ENCODE data around the gene ANKRD9.

ANKRD9 gene

DNA sequence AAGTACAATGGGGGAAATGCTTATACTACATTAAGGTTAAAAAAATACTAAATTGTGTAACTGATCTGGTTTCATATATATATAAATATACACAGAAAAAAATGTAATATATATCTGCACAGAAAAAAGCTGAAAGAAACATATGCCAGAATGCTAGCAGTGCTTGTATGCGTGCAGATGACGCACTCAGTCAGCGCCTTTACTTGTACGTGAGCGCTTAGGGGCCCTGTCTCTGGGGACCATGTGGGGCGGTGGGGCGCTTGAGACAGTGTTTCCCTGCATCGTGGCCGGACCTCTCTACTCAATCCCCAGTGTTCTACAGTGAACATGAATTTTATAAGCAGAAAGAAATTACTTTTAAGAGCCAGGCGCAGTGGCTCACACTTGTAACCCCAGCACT, 7.0 kb downstream of the ANKRD9 start:
- DNase-seq (ENCODE audit: insufficient read length, low spot score) (no peak), FAIRE-seq (no peak)
- TF ChIP-seq POLR2A (IDR thresholded peaks at IDR 0.05; ENCODE audit: low read depth, low read length): no peak

DNA sequence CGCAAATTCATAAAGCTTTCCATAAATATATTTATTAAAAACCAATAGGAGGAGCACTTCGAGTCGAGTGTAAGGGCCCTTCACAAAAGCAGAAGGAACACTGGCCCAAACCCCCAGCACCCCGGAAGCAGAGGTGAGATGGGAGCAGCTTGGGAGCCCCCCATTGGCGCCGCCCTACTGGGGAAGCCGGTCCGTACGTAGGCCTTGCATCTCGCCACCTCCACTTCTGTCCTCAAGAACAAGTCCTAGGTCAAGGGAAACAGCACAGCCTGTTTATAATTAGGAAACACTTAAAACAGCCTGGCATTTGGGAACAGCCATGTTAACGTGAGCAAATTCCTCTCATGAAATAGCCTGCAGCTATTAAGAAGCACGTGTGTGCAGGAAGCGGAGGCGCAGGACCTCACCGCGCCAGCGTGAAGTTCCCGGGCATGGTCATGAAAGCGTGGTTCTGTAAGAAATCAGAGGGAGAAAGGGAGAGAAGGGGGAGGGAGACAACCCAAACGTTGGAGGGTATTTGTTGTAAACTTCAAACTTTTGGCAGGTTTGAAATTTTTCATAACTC, 7.7 kb downstream of the ANKRD9 start:
- FAIRE-seq (no peak), DNase-seq (ENCODE audit: insufficient read length, low spot score) (no peak)
- TF ChIP-seq POLR2A (IDR thresholded peaks at IDR 0.05; ENCODE audit: low read depth, low read length): no peak

DNA sequence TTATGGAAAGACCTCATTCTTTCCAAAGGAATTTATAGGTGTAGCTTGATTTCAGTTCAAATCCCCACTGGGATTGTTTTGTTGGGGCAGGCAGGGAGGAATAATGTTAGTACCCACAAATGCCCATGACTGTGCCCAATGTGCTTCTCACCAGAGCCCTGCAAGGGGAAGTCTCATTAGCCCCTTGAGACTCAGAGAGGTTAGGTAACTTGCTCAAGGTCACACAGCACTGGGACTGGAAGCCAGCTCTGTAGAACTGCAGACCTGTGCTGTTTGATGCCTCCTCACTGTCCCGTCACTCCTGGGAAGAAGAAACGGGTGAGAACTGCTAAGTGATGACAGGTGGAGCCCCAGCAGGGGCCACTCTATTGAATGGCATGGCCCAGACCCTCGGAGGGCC, 8.9 kb downstream of the ANKRD9 start:
- FAIRE-seq (no peak), DNase-seq (ENCODE audit: insufficient read length, low spot score) (no peak)
- TF ChIP-seq POLR2A (IDR thresholded peaks at IDR 0.05; ENCODE audit: low read depth, low read length): no peak

DNA sequence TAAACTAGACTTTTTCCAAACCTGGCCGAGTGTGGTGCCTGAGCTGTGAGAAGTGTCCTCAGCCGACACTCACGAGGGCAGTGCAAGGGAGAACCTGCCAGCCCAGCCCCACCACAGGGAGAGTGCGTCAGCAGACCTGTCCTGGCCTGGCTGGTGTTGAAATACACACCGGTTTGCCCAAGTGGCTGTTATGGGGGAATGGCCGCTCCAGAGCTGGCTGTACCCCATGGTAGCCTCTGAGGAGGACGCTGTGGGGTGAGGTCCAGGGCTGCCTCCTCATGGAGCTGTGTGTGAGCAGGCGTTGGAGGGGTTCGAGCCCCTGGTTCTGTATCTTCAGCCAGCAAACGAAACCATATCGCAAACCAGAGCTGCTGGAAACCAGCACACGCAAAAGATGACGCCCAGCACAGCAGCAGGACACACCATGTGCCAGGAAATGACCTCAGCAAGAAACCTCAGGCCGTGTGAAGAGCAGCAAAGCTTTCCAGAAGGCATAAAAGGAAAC, 9.4 kb downstream of the ANKRD9 start:
- FAIRE-seq (no peak), DNase-seq (ENCODE audit: insufficient read length, low spot score) (no peak)
- TF ChIP-seq POLR2A (IDR thresholded peaks at IDR 0.05; ENCODE audit: low read depth, low read length): no peak

DNA sequence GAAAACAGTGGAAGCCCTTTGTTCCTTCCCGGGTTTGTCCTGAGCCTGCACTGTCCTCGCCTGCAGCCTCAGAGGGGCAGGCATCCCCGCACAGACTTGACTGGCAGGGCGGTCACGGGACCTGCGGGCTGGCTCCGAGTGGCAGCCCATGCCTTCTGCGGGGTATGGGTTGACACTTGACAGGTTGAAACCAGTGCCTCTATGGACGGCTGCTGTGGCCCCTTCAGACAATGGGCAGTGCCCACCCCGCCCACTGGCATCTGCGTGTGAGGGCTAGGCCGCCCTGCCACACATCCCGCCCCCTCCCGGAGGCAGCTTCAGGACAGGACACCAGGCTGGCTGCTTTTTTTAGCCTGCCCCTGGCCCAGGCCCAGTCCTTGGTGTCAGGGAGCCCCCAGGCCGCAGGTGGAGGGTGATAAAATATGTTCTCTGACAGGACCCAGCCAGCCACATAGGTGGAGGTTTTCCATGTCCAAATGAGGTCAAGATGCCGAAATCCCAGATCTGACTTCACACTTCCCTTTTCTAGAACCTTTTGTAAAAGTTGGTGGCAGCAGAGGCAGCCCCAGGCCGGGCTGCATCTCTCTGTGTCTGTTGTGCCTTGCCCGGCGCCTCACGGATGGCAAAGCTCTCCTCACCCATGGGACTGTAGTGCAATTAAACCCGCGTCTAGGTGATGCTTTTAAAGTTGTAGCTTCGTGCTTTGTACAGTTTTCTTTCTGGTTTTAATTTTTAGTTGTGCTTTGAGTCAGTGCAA, 10.0 kb downstream of the ANKRD9 start:
- no peak for TF ChIP-seq POLR2A (IDR thresholded peaks at IDR 0.05; ENCODE audit: low read depth, low read length)
- FAIRE-seq (no peak), DNase-seq (ENCODE audit: insufficient read length, low spot score) (no peak)

DNA sequence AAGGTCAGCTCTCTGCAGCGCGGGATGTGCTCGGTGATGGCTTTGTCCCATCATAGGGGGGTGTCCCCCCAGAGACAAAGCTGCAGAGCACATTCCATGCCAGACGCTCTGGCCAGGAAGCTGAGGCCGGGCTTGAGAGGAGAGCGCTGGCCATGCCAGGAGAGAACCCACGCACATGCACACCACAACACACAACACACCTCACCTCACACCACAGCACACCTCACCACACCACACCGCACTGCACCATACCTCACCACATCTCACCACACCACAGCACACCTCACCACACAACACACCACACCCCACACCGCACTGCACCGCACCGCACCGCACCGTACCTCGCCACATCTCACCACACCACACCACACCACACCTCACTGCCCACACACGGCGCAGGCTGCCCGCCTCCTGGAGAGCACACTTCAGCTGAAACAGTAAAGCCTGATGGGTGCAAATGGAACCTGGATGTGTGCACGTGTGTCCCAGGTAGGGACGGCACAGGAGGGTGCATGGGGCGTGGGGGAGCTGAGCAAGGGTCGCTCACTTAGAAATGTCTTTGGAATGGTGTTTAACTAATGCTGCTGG, 10.8 kb downstream of the ANKRD9 start:
- FAIRE-seq: no peak
- TF ChIP-seq POLR2A (IDR thresholded peaks at IDR 0.05; ENCODE audit: low read depth, low read length): no peak
- DNase-seq (ENCODE audit: insufficient read length, low spot score): no peak

DNA sequence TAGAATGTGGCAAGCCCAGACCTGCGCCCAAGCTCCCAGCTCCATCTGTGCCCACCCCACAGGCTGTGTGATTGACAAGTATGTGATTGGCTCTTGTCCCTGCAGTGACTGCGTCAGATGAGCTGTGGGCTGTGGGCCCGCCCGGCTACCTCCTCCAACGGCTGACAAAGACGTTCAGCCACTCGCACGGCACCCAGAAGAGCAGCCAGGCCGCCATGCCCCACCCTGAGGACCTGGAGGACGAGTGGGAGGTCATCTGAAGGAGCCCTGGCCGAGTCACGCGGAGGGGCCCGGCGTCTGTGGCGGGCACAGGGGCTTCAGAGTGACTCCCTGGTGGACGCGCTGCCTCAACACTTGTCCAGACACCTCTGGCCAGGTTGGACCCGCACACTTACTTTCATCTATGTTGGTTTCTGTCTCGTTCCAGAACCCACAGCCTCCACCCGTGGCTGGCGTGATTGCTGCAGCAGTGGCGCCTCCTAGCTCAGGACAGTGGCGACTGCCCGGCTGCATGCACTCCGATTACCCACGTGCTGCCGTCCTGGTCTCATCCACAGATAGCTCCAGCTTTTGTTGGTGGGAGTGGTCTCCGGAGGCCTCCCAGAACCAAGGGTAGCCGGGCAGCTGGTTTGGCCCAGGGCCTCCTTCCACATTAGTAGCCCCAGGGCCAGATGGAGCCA, 11.4 kb downstream of the ANKRD9 start:
- DNase-seq (ENCODE audit: insufficient read length, low spot score) (no peak), FAIRE-seq (no peak)
- no peak for TF ChIP-seq POLR2A (IDR thresholded peaks at IDR 0.05; ENCODE audit: low read depth, low read length)

DNA sequence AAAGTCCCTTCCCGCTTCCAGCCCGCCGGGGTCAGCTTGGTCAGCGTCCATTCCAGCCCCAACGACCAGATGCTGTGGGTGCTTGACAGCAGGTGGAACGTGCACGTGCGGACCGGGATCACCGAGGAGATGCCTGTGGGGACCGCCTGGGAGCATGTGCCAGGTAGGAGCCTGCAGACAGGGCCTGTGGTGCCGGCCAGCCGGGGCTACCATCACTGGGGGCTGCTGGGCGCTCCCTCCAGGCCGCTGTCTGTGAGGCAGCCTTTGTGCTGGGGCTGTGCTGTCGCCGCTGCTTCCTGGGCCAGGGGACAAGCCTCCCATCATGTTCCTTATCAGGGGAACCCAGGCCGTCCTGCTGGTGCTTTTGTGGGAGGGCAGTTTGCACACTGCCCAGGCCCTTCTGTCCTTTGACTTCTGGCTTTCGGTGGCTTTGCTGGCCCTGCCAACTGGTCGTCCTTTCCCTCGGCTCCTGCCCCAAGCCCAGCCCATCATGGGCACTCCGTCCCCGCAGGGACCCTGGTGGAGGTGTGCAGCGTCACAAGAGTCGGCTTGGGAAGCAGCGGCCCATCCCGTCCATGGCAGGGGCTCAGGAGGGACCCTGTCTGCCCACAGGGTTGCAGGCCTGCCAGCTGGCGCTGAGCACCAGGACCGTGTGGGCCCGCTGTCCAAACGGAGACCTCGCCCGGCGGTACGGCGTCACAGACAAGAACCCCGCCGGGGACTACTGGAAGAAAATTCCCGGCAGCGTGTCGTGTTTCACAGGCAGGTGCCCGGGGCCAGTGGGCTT, 12.4 kb downstream of the ANKRD9 start:
- no peak for DNase-seq (ENCODE audit: insufficient read length, low spot score)
- FAIRE-seq: no peak
- no peak for TF ChIP-seq POLR2A (IDR thresholded peaks at IDR 0.05; ENCODE audit: low read depth, low read length)

DNA sequence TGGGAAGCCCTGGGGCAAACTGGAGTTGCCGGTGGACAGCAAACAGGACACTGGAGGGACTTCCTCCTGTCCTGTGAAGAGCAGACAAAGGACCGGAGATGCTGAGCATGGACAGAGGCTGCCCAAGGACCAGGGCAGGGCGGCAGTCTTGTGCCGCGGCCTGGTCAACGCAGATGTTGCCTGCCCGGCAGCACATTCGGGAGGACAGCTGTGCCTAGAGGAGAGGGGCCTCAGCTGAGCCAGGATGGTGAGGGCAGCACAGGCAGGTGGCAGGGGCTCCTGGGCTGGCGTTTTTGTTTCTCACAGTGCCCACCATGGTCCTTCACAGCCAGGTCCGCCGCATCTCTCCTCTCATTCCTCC, 13.3 kb downstream of the ANKRD9 start:
- DNase-seq (ENCODE audit: insufficient read length, low spot score) (no peak), FAIRE-seq (no peak)
- TF ChIP-seq POLR2A (IDR thresholded peaks at IDR 0.05; ENCODE audit: low read depth, low read length): no peak

DNA sequence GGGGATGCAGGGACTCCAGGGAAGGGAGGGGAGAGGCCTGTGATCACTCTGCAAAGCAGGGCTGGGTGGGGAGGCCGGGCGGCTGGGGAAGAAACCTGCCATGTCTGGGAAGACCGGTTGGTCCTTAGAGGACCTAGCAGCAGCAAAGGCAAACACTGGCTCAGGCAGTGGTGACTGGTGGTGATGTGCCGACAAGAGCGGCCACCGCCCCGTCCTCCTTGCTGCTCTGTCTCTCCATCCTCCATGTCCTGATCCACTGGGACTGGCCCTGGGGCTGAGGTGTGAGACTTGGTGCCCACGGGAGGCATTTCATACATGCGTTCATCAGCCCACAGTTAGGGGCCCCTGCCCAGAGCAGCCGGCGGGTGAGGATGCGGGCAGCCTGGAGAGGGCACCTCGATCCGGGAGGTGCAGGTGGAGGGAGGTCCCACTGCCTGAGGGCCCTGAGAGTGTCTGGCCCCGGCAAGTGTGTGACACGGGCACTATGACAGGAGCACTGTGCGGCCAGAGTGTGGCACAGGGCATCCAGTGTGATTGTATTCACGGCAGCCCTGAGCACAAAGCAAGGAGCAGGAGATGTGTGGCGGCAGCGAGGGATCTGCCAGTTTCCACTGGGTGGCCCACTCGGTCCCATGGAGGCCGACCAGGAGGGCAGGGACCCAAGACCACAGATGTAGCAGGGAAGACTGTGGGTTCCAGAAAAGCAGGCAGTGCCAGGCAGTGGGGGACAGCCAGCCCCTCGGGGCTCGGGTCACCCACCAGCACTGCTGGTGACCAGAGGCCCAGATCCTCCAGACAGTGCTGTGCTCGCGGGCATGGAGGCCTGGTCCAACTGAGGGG, 13.9 kb downstream of the ANKRD9 start:
- no peak for TF ChIP-seq POLR2A (IDR thresholded peaks at IDR 0.05; ENCODE audit: low read depth, low read length)
- no peak for FAIRE-seq
- no peak for DNase-seq (ENCODE audit: insufficient read length, low spot score)

DNA sequence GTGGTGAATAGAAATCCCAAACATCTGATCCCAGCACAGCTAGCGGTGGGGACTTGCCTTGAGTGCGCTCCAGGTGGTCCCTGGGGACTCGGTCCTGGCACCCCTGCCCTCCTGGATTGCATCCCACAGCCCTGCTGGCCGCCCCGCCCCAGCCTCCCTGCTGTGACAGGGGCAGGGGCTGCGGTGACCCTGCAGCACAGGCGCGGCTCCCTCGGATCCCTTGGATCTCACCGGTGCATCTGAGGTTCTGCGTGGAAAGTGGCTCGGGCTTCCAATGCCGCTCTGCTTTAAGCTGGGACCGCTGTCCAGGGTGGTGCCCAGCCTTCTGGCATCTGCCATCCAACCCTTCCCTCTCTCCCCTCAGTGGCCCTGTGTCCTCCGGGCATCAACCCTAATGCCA, 16.0 kb downstream of the ANKRD9 start:
- DNase-seq (ENCODE audit: insufficient read length, low spot score): no peak
- TF ChIP-seq POLR2A (IDR thresholded peaks at IDR 0.05; ENCODE audit: low read depth, low read length): no peak
- FAIRE-seq: no peak

DNA sequence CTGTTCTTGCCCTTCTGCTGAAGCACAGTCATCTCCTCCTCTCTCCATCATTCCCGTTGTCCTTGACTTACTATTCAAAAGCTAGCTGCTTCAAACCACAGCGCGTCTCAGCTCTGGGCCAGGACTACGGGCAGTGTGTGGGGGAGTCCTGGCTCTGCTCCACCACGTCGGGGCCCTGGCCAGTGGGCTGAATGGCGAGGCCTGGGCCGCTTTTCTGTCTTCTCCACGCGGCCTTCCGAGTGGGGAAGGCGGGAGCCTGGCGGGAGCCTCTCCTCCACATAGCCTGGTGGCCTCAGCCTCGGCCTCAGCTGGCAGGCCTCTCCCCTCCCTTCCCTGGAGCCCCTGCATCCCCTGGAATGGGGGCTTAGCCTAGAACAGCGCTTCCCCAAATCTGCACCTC, 16.5 kb downstream of the ANKRD9 start:
- TF ChIP-seq POLR2A (IDR thresholded peaks at IDR 0.05; ENCODE audit: low read depth, low read length): no peak
- DNase-seq (ENCODE audit: insufficient read length, low spot score) (no peak), FAIRE-seq (no peak)

DNA sequence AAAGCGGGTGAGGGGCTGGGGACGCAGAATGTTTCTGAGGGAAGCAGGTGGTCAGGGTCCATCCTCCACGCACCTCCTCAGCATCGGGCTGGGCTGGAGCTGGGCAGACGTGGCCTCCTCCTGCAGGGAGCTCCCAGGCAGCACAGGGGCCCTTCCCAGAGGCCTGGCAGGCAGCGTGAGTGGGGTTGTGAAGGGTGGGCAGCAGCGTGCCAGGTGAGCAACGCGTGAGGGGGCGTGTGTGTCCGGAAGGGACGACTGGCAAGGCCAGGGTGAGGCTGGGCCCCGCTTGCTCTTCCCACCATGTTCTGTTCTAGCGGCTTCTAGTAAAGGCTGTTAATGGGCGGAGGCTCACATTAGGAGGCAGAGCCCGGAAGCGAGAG, 17.1 kb downstream of the ANKRD9 start:
- DNase-seq (ENCODE audit: insufficient read length, low spot score) (no peak), FAIRE-seq (no peak)
- TF ChIP-seq POLR2A (IDR thresholded peaks at IDR 0.05; ENCODE audit: low read depth, low read length): no peak
